IMR-90 (cell line): ENCODE data around the gene PTPRC. TPM values are rescaled to one million over a fixed set of nuclear protein-coding genes. Genes with fewer than 3 reads are reported as not detected.

Experiments used
- ATAC-seq: fragments of 200-7000 bp; cut with Tn5 transposase; 2 replicates; pipeline ENCODE4 v1.9.1; 2020; ENCODE audit warnings: low read depth, mild to moderate bottlenecking, moderate library complexity
- BruUV-seq: library from RNA; stranded (reverse); fragments of 400-500 nt; replicated peaks from 2 replicates; lab custom pipeline; 2021; lab: Mats Ljungman, UMichigan
- CTCF ChIA-PET: fragments of 300-600 bp; formaldehyde crosslinking; extraction: SDS; loops from one replicate; lab custom pipeline; 2021; ENCODE audit warnings: antibody characterized with exemption; lab: Yijun Ruan, JAX
- POLR2A ChIA-PET: fragments of 300-600 bp; sonication (Branson Sonifier 250); formaldehyde crosslinking; loops from one replicate; lab custom pipeline; 2022; ENCODE audit warnings: antibody characterized with exemption; ENCODE audit not compliant: unreplicated experiment; lab: Charles Lee
- DNase-seq: peaks from one replicate; pipeline ENCODE4 v3.0.0; 2013
- H2AFZ ChIP-seq: replicated peaks from 2 replicates; pipeline ENCODE3; 2013; ENCODE audit warnings: low read length, mild to moderate bottlenecking; ENCODE audit not compliant: poor library complexity
- H2AK5ac ChIP-seq: 2 replicates; pipeline ENCODE4 v1.6.1; 2013; ENCODE audit warnings: low read depth, low read length, inconsistent platforms
- H2AK9ac ChIP-seq: replicated peaks from 2 replicates; pipeline ENCODE3; 2013; ENCODE audit warnings: mild to moderate bottlenecking, low read depth, low read length, moderate library complexity; ENCODE audit not compliant: poor library complexity
- H2BK120ac ChIP-seq: 2 replicates; pipeline ENCODE4 v1.6.1; 2013; ENCODE audit warnings: low read depth, low read length, inconsistent platforms
- H2BK15ac ChIP-seq: 3 replicates; pipeline ENCODE4 v1.6.1; 2013; ENCODE audit warnings: low read depth, low read length, inconsistent platforms
- H2BK20ac ChIP-seq: 2 replicates; pipeline ENCODE4 v1.6.1; 2013; ENCODE audit warnings: low read depth, mild to moderate bottlenecking, inconsistent platforms, low read length, moderate library complexity
- H2BK5ac ChIP-seq: 2 replicates; pipeline ENCODE4 v1.6.1; 2013; ENCODE audit warnings: mild to moderate bottlenecking, low read depth, low read length, inconsistent platforms; ENCODE audit not compliant: poor library complexity, severe bottlenecking
- H3K14ac ChIP-seq: replicated peaks from 2 replicates; pipeline ENCODE4 v1.6.1; 2013; ENCODE audit warnings: low read depth, low read length, inconsistent platforms
- H3K18ac ChIP-seq: 2 replicates; pipeline ENCODE4 v1.6.1; 2013; ENCODE audit warnings: low read depth, low read length, control low read depth
- H3K23ac ChIP-seq: 2 replicates; pipeline ENCODE4 v1.6.1; 2013; ENCODE audit warnings: low read depth, low read length, inconsistent platforms
- H3K27ac ChIP-seq: 2 replicates; pipeline ENCODE4 v1.5.1; 2013; ENCODE audit warnings: mild to moderate bottlenecking, control low read depth, low read length; ENCODE audit not compliant: insufficient read depth
- H3K27me3 ChIP-seq: 2 replicates; pipeline ENCODE4 v1.6.1; 2013; ENCODE audit warnings: low read length; ENCODE audit not compliant: control insufficient read depth, insufficient read depth
- H3K36me3 ChIP-seq: 2 replicates; pipeline ENCODE4 v1.6.1; 2013; ENCODE audit warnings: low read length, mixed read lengths; ENCODE audit not compliant: control insufficient read depth, insufficient read depth
- H3K4ac ChIP-seq: 2 replicates; pipeline ENCODE4 v1.6.1; 2013; ENCODE audit warnings: low read depth, low read length, inconsistent platforms
- H3K4me1 ChIP-seq: 2 replicates; pipeline ENCODE4 v1.6.1; 2013; ENCODE audit warnings: low read length, mixed read lengths; ENCODE audit not compliant: control insufficient read depth, insufficient read depth
- H3K4me2 ChIP-seq: 2 replicates; pipeline ENCODE4 v1.6.1; 2013; ENCODE audit warnings: low read depth, mild to moderate bottlenecking, control low read depth, low read length, moderate library complexity
- H3K4me3 ChIP-seq: 2 replicates; pipeline ENCODE4 v1.5.1; 2013; ENCODE audit warnings: low read depth, mild to moderate bottlenecking, control low read depth, low read length, moderate library complexity; ENCODE audit not compliant: insufficient read depth
- H3K56ac ChIP-seq: 2 replicates; pipeline ENCODE4 v1.6.1; 2013; ENCODE audit warnings: low read length, inconsistent platforms; ENCODE audit not compliant: insufficient read depth; ENCODE audit errors: extremely low read depth
- H3K79me1 ChIP-seq, 2 experiments: 2 replicates each; pipeline ENCODE4 v1.6.1; 2013; ENCODE audit warnings: low read length in 2 of 2, inconsistent platforms in 1 of 2, low read depth in 1 of 2
- H3K9ac ChIP-seq: 2 replicates; pipeline ENCODE4 v1.6.1; 2013; ENCODE audit warnings: low read depth, low read length, control low read depth
- H3K9me1 ChIP-seq: 2 replicates; pipeline ENCODE4 v1.6.1; 2013; ENCODE audit warnings: low read length, inconsistent platforms; ENCODE audit not compliant: insufficient read depth
- H3K9me3 ChIP-seq: 2 replicates; pipeline ENCODE4 v1.6.1; 2013; ENCODE audit warnings: low read length; ENCODE audit not compliant: control insufficient read depth, insufficient read depth
- H4K20me1 ChIP-seq: 2 replicates; pipeline ENCODE4 v1.6.1; 2013; ENCODE audit warnings: low read length, inconsistent platforms; ENCODE audit not compliant: insufficient read depth
- H4K5ac ChIP-seq: 2 replicates; pipeline ENCODE4 v1.6.1; 2013; ENCODE audit warnings: mild to moderate bottlenecking, low read depth, low read length, control low read depth
- H4K8ac ChIP-seq, 2 experiments: 2 replicates each; pipeline ENCODE4 v1.6.1; 2013; ENCODE audit warnings: low read depth in 2 of 2, low read length in 2 of 2, control low read depth in 1 of 2, inconsistent platforms in 1 of 2
- H4K91ac ChIP-seq: 2 replicates; pipeline ENCODE4 v1.6.1; 2013; ENCODE audit warnings: low read depth, low read length, inconsistent platforms; ENCODE audit not compliant: insufficient read depth
- FOS ChIP-seq: fragments of 150-350 bp; IDR thresholded peaks from 2 replicates; pipeline ENCODE4 v1.6.1; 2016; ENCODE audit warnings: low read depth, low read length
- NFE2L2 ChIP-seq: fragments of 150-350 bp; IDR thresholded peaks from 2 replicates; pipeline ENCODE4 v1.6.1; 2016; ENCODE audit warnings: low read depth, mild to moderate bottlenecking, low read length
- RCOR1 ChIP-seq: IDR thresholded peaks from 2 replicates; pipeline ENCODE4 v1.6.1; 2012; ENCODE audit warnings: mild to moderate bottlenecking, low read length, improper control_type of control experiment; ENCODE audit not compliant: insufficient replicate concordance
- WGBS, 2 experiments: methylation state at CpG; one replicate each; pipeline versions ENCODE4 v1.1.5 to v1.1.7; 2013; ENCODE audit warnings: missing lambda C conversion rate in 2 of 2; ENCODE audit not compliant: insufficient read length in 1 of 2; ENCODE audit errors: extremely low coverage in 2 of 2; 5-methylcytosine and 5-hydroxymethylcytosine counted together
- dilution Hi-C: fragments of 300-500 bp; cut with HindIII; formaldehyde crosslinking; loops from one replicate; pipeline ENCODE4 v1.14.3; 2018; ENCODE audit warnings: low sequenced_read_pairs; ENCODE audit not compliant: unreplicated experiment
- in situ Hi-C: fragments of 300-500 bp; cut with MboI; formaldehyde crosslinking; loops from 3 replicates; pipeline ENCODE4 v1.14.3; 2019; ENCODE audit warnings: low sequenced_read_pairs, inconsistent platforms, mixed read lengths
- intact Hi-C: fragments of 100-400 bp; cut with micrococcal nuclease; formaldehyde crosslinking; loops from 2 replicates; pipeline ENCODE4 v1.10.0; 2022
- polyA plus RNA-seq, 3 experiments: library from polyadenylated mRNA; depleted of rRNA; stranded (reverse); fragments of >200 nt; gene quantifications; 2 replicates each; pipeline ENCODE4 v1.2.3, GENCODE V29; 2012; ENCODE audit warnings: low replicate concordance in 1 of 3
- total RNA-seq: library from RNA; depleted of rRNA; stranded (reverse); fragments of >200 nt; gene quantifications from 2 replicates; pipeline ENCODE4 v1.2.3, GENCODE V29; 2012

PTPRC gene
- total and polyA plus RNA-seq, 2 of the 4 experiments (the other 2 are of a cell fraction): not detected

DNA sequence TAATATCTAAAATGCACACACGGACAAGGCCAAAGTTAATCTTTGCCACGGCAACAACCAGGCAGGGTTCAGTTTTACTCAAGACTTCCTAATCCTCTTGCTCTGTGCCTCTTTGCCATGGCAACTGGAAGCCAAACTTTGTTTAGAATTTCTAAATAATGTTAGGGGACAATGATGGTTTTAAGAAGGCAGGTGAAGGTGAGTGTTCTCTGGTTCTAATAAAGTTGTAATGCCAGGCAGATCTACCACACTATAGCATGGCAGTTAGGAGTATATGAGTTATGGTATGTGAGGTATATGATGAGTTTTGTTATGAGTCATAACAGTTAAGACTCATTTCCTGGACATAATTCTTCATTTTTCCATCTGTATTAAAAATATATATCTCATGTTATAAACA lies 2.7 kb downstream of the PTPRC start:
- no peak overlapping the region for H3K18ac ChIP-seq
- no peak for ATAC-seq
- H3K4me2 ChIP-seq: no peak overlapping the region
- H3K23ac ChIP-seq: 0 out of 2 replicates have a peak overlapping the region, but pooled peaks have one; percentile 51
- H3K9me3 ChIP-seq: no peaks in the 10 kb centered on the region
- in situ Hi-C loops: no loop called here
- H3K56ac ChIP-seq: no peak overlapping the region
- peak overlapping the region; percentile 72; the same call in 1 of the 2 replicates for H2BK120ac ChIP-seq
- POLR2A ChIA-PET: no interaction called here
- dilution Hi-C loops: no loop called here
- no peak overlapping the region for H3K9ac ChIP-seq
- H3K9me1 ChIP-seq: no peaks in the 10 kb centered on the region
- no peak overlapping the region for H4K5ac ChIP-seq
- no peak overlapping the region for H2BK15ac ChIP-seq
- no peaks in the 10 kb centered on the region for H3K79me1 ChIP-seq
- no peaks in the 10 kb centered on the region for H3K36me3 ChIP-seq
- 0 out of 4 replicates have a peak overlapping the region, but pooled peaks of 1 of the 2 experiments have one; percentile 28 for H4K8ac ChIP-seq
- DNase-seq: peak; percentile 43
- no peak overlapping the region; the same call in 1 of the 2 replicates for H2BK20ac ChIP-seq
- BruUV-seq: no TSS peak
- no peaks in the 10 kb centered on the region for H4K20me1 ChIP-seq
- H3K27me3 ChIP-seq: no peaks in the 10 kb centered on the region
- H3K27ac ChIP-seq: no peak overlapping the region
- H3K4ac ChIP-seq: no peak overlapping the region
- no peak overlapping the region for H2BK5ac ChIP-seq
- intact Hi-C loops: no loop called here
- H3K4me3 ChIP-seq: no peak overlapping the region
- no peak for TF ChIP-seq NFE2L2
- no peak for TF ChIP-seq RCOR1
- peak; percentile 19; the same call in 1 of the 2 replicates for TF ChIP-seq FOS
- CTCF ChIA-PET: no interaction called here
- H2AK9ac ChIP-seq: no peak overlapping the region
- H4K91ac ChIP-seq: no peak overlapping the region
- no peaks in the 10 kb centered on the region for H3K4me1 ChIP-seq
- H3K14ac ChIP-seq: no peak overlapping the region
- H2AFZ ChIP-seq: no peak overlapping the region
- WGBS, 2 experiments: no CpG with 5 or more reads among the region's 2 CpGs
- no peak overlapping the region for H2AK5ac ChIP-seq
